Ascending aorta (tissue), 2 donors: ENCODE data around the gene VPS16. TPM values are rescaled to one million over a fixed set of nuclear protein-coding genes. Genes with fewer than 3 reads are reported as not detected.

Source experiments
- DNase-seq, 2 donors: peaks; one replicate each; pipeline ENCODE4 v3.0.0-alpha.2; 2019; ENCODE audit warnings: low spot score in 2 of 2
- H3K27ac ChIP-seq, 2 donors: fragments of 200-600 bp; sonication (generic); one replicate each; pipeline ENCODE4 v1.5.1; 2016 to 2017; ENCODE audit warnings: mild to moderate bottlenecking in 1 of 2
- H3K27me3 ChIP-seq: fragments of 200-600 bp; sonication (generic); one replicate; pipeline ENCODE4 v1.5.1; 2017
- H3K36me3 ChIP-seq, 2 donors: fragments of 200-600 bp; sonication (generic); one replicate each; pipeline ENCODE4 v1.5.1; 2016
- H3K4me1 ChIP-seq, 2 donors: fragments of 200-600 bp; sonication (generic); one replicate each; pipeline ENCODE4 v1.5.1; 2016 to 2017; ENCODE audit warnings: mild to moderate bottlenecking in 1 of 2
- H3K4me3 ChIP-seq, 2 donors: fragments of 200-600 bp; sonication (generic); one replicate each; pipeline ENCODE4 v1.5.1; 2016 to 2017; ENCODE audit warnings: mild to moderate bottlenecking in 1 of 2
- H3K9me3 ChIP-seq, 2 donors: fragments of 200-600 bp; sonication (generic); one replicate each; pipeline ENCODE4 v1.5.1; 2016
- intact Hi-C: fragments of 100-400 bp; cut with DNase I; formaldehyde crosslinking; loops from one replicate; pipeline ENCODE4 v1.15.1; 2023
- total RNA-seq: library from RNA; depleted of rRNA; stranded (reverse); fragments of >200 nt; gene quantifications from one replicate; pipeline ENCODE4 v1.1.0, GENCODE V29; 2016
- TF ChIP-seq, protein P1 (sequence below), 3 experiments: fragments of 200-600 bp in 2 of 3; fragments of 450-650 bp in 1 of 3; sonication (generic) in 2 of 3; IDR thresholded peaks; one replicate each; pipeline ENCODE4 v1.5.1; 2016 to 2019; ENCODE audit warnings: antibody characterized with exemption in 3 of 3, mild to moderate bottlenecking in 1 of 3, moderate library complexity in 1 of 3

VPS16 gene
- total RNA-seq = 61.1 TPM

DNA sequence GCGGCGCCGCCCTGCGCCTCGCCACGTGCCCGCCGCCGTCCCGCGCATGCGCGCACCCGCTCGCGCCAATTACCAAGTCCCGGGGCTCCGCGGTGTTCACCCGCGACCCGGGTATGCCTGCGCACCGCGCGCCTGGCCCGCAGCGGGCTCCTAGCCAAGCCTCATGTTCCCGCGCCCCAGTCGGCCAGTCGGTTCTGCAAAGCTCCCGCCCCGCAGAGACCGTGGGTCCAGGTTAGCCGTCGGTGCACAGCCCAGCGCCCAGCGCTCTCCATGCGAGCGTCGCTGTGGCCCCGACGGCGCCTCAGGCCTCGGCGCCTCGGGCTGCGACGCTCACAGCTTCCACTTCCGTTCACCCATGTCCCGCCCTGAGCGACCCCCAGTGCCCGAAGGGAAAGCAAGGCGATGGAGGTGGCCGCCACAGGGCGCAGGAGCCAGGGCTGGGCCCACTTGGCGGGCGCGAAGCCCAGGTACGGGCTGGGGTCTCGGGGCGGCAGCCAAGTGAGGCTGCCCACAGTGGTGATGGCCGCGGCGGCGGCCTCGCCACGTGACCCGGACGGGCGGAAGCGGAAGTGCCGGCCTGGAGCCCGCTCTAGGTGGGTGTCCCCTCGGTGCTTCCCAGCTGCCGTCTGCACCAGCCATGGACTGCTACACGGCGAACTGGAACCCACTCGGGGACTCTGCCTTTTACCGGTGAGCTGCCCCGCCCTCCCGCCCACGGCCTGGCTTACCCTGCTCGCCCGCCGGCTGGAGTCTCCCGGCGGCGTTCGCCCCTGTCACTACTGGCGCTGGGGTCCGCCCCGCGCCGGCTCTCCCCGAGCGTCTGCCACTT lies at the start of gene VPS16, which contains the start of gene PCED1A:
Gene VPS16 (plus strand): TSS at position 608 of the 829 bp plus-strand sequence. CDS start 30 bp downstream, at position 638.
Gene PCED1A (minus strand): TSS at position 518 of the 829 bp plus-strand sequence. CDS start 743 bp downstream, outside the sequence.
- peak; percentile 37 to 92 for DNase-seq
- Histone ChIP-seq H3K36me3 (no peaks in the 10 kb centered on the region), H3K27ac (peak within 1 kb of the TSS; percentile 86 to 89), H3K9me3 (no peaks in the 10 kb centered on the region), H3K4me1 (peaks cover 5% of the 10 kb centered on the region in 2 donors), H3K4me3 (peak within 1 kb of the TSS; percentile 73 to 87), H3K27me3 (no peaks in the 10 kb centered on the region)
- TF ChIP-seq, protein P1, sequence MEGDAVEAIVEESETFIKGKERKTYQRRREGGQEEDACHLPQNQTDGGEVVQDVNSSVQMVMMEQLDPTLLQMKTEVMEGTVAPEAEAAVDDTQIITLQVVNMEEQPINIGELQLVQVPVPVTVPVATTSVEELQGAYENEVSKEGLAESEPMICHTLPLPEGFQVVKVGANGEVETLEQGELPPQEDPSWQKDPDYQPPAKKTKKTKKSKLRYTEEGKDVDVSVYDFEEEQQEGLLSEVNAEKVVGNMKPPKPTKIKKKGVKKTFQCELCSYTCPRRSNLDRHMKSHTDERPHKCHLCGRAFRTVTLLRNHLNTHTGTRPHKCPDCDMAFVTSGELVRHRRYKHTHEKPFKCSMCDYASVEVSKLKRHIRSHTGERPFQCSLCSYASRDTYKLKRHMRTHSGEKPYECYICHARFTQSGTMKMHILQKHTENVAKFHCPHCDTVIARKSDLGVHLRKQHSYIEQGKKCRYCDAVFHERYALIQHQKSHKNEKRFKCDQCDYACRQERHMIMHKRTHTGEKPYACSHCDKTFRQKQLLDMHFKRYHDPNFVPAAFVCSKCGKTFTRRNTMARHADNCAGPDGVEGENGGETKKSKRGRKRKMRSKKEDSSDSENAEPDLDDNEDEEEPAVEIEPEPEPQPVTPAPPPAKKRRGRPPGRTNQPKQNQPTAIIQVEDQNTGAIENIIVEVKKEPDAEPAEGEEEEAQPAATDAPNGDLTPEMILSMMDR (IDR thresholded peaks at IDR 0.05) = no peak
- intact Hi-C loops = loop anchor here (1.0 to 10.0 kb wide), 5 partner anchors 33 to 204 kb away; partner anchors contain the start of genes EBF4, GNRH2, MRPS26 and NOP56

DNA sequence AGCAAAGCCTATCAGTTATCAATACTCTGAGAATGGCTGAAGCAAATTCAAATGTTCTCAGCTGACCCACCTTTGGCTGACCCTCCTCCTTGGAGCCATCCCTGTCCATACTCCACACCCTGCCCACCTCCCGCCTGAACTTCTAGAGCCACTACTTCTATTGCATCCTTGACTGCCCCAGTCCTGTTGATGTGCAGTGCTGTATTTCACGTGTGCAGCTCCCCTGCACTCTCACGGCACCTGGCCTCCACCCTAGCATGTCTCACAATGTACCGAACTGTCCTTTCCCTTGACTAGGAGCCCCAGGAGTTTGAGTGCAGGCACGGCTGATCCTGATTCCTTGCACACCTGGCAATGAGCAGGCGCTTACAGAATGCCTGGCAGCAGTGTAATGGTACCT lies 47.1 kb upstream of the VPS16 start:
- TF ChIP-seq, protein P1 (IDR thresholded peaks at IDR 0.05) = no peak
- Histone ChIP-seq H3K27me3 (no peaks in the 10 kb centered on the region), H3K36me3 (no peaks in the 10 kb centered on the region), H3K4me3 (no peak overlapping the region), H3K4me1 (no peaks in the 10 kb centered on the region), H3K27ac (no peak overlapping the region), H3K9me3 (no peaks in the 10 kb centered on the region)
- intact Hi-C loops = no loop called here
- no peak for DNase-seq

DNA sequence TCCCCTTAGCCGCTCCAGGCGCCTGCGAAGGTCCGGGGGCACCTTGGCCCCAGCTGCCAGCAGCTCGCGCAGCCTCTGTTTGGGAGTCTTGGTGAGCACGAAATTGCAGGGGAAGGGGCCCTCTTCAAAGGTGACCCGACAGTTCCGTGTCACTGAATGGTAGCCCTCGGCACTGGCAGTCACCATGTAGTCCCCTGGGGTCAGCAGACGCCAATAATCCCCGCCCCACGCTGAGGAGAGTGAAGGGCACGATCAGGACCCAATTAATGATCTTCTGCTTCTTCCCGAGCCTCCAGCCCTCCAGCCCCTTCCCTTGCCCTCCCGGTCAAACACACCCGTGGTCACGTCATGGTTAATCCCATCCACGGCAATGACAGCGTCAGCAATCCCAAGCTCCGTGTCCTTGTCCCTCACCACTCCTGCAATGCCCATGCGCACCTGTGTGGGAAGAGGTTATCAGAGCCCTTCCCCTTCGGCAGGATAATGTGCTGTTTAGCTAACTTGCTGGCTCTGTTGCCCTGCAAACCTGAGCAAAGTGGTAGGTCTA lies 46.3 kb upstream of the VPS16 start:
- no peak for DNase-seq
- H3K4me3 ChIP-seq = no peak overlapping the region
- H3K27me3 ChIP-seq = no peaks in the 10 kb centered on the region
- no peaks in the 10 kb centered on the region for H3K36me3 ChIP-seq
- no peaks in the 10 kb centered on the region for H3K9me3 ChIP-seq
- intact Hi-C loops = no loop called here
- H3K4me1 ChIP-seq = no peaks in the 10 kb centered on the region
- H3K27ac ChIP-seq = no peak overlapping the region
- TF ChIP-seq, protein P1 (IDR thresholded peaks at IDR 0.05) = no peak

DNA sequence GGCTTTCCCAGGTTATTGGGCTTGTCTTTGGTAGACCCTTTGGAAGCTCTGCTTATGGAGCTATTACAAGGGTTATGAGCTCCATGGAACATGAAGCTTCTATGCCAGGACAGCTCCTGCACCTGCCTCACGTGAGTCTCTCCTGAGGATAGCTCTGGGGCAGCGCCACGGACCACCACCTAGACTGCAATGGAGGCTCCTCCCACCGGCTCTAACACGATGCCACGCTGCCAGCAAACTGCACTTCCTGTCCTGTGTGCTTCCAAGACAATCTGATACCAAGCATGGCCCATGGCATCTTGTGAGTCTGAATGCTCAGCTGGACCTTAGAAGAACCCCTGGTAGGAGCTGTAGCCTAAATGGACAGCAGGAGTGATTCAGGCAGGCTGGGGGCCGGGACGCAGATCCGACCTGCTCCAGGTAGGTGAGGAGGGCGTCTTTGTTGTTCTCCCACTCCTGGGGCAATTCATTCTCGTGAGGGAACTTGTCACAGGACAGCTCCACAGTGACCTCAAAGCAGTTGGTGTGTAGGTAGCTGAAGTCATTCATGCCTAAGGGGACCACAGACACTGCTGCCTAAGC lies 45.6 kb upstream of the VPS16 start:
- Histone ChIP-seq H3K27ac (no peak overlapping the region), H3K27me3 (no peaks in the 10 kb centered on the region), H3K4me1 (no peaks in the 10 kb centered on the region), H3K4me3 (no peak overlapping the region), H3K36me3 (no peaks in the 10 kb centered on the region), H3K9me3 (no peaks in the 10 kb centered on the region)
- intact Hi-C loops = no loop called here
- TF ChIP-seq, protein P1 (IDR thresholded peaks at IDR 0.05) = no peak
- DNase-seq = no peak

DNA sequence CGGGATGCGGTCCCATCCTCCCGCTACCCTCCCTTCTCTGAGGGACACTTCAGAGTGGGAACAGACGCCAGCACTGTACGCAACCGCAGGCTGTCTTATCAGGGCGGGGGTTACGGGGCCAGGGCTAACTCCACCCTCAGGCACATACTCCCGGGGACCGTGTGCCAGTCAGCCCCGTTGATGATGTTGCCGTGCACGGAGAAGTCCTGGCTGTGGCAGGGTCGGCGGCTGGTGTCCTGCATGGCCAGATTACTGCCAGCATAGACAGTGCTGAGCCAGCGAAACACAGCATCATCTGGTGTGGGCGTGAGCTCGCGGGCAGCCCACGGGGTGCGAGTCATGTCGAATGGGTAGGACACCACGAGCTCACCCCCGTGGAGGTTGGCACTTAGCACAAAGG lies 45.1 kb upstream of the VPS16 start:
- H3K4me3 ChIP-seq = no peak overlapping the region
- TF ChIP-seq, protein P1 (IDR thresholded peaks at IDR 0.05) = no peak
- no peaks in the 10 kb centered on the region for H3K36me3 ChIP-seq
- no peaks in the 10 kb centered on the region for H3K4me1 ChIP-seq
- no peaks in the 10 kb centered on the region for H3K9me3 ChIP-seq
- H3K27ac ChIP-seq = no peak overlapping the region
- no peak for DNase-seq
- intact Hi-C loops = no loop called here
- no peaks in the 10 kb centered on the region for H3K27me3 ChIP-seq
